HepG2 (cell line): ENCODE data around the gene R3HDM4. TPM values are rescaled to one million over a fixed set of nuclear protein-coding genes. Genes with fewer than 3 reads are reported as not detected.

Experiments used
- ATAC-seq: fragments of 200-7000 bp; cut with Tn5 transposase; 3 replicates; pipeline ENCODE4 v1.9.1; 2020; ENCODE audit warnings: mild to moderate bottlenecking, moderate library complexity
- BruUV-seq: library from RNA; stranded (reverse); fragments of 400-500 nt; replicated peaks from 2 replicates; lab custom pipeline; 2021; lab: Mats Ljungman, UMichigan
- CTCF ChIA-PET: fragments of 300-600 bp; formaldehyde crosslinking; extraction: SDS; loops from one replicate; lab custom pipeline; 2021; ENCODE audit warnings: low total read pairs, inconsistent platforms, low intra/inter-chr PET ratio; lab: Yijun Ruan, JAX
- POLR2A ChIA-PET: fragments of 350-600 bp; sonication (Branson Sonifier 250); formaldehyde crosslinking; loops from one replicate; lab custom pipeline; 2020; ENCODE audit warnings: antibody characterized with exemption, inconsistent platforms; lab: Yijun Ruan, JAX
- DNase-seq: peaks from one replicate; pipeline ENCODE4 v3.0.0-alpha.2; 2015; ENCODE audit warnings: low spot score
- FAIRE-seq: peaks from 3 replicates; lab custom pipeline; 2011; peaks lifted over from hg19 to GRCh38; lab: Jason Lieb, UNC
- H2AFZ ChIP-seq: one replicate; pipeline ENCODE4 v1.6.1; 2011; ENCODE audit warnings: low read length, inconsistent platforms
- H3K27ac ChIP-seq: fragments of 300-600 bp; 3 replicates; pipeline ENCODE4 v1.8.0; 2011; ENCODE audit warnings: mixed run types, mild to moderate bottlenecking, mixed read lengths, low read length, inconsistent platforms; ENCODE audit not compliant: insufficient read depth; ENCODE audit errors: extremely low read length
- H3K27me3 ChIP-seq, 2 experiments: fragments of 200-600 bp in 1 of 2; 2 replicates in 1 of 2; 3 replicates in 1 of 2; pipeline versions ENCODE4 v1.6.0 to v1.8.0; 2011; ENCODE audit warnings: low read length in 2 of 2, mild to moderate bottlenecking in 2 of 2, moderate library complexity in 2 of 2, inconsistent platforms in 1 of 2; ENCODE audit not compliant: insufficient read depth in 2 of 2, control insufficient read depth in 1 of 2
- H3K36me3 ChIP-seq, 2 experiments: fragments of 200-600 bp in 1 of 2; replicated peaks in 1 of 2; 2 replicates in 1 of 2; 3 replicates in 1 of 2; pipeline versions ENCODE4 v1.5.1 to v1.8.0; 2011; ENCODE audit warnings: low read length in 2 of 2, inconsistent platforms in 1 of 2; ENCODE audit not compliant: insufficient read depth in 2 of 2, control insufficient read depth in 1 of 2
- H3K4me1 ChIP-seq: 2 replicates; pipeline ENCODE4 v1.5.1; 2012; ENCODE audit warnings: low read length, inconsistent platforms; ENCODE audit not compliant: insufficient read depth
- H3K4me2 ChIP-seq: 2 replicates; pipeline ENCODE4 v1.6.0; 2011; ENCODE audit warnings: low read depth, low read length, inconsistent platforms
- H3K4me3 ChIP-seq, 3 experiments: fragments of 200-600 bp in 1 of 3; sonication (generic), shearing (Covaris generic) in 1 of 3; replicated peaks in 1 of 3; 2 replicates each; pipeline ENCODE4 v1.5.1; 2011 to 2016; ENCODE audit warnings: low read length in 3 of 3, inconsistent platforms in 2 of 3, low read depth in 2 of 3, mild to moderate bottlenecking in 2 of 3, control low read depth in 1 of 3, mixed read lengths in 1 of 3; ENCODE audit not compliant: insufficient read depth in 1 of 3
- H3K79me2 ChIP-seq: one replicate; pipeline ENCODE4 v1.6.1; 2011; ENCODE audit warnings: low read length, inconsistent platforms; ENCODE audit not compliant: insufficient read depth
- H3K9ac ChIP-seq: 2 replicates; pipeline ENCODE4 v1.6.0; 2011; ENCODE audit warnings: mild to moderate bottlenecking, low read depth, low read length, inconsistent platforms; ENCODE audit not compliant: insufficient read depth
- H3K9me3 ChIP-seq: 2 replicates; pipeline ENCODE4 v1.5.1; 2012; ENCODE audit warnings: mild to moderate bottlenecking, low read length
- H4K20me1 ChIP-seq: 2 replicates; pipeline ENCODE4 v1.6.0; 2011; ENCODE audit warnings: inconsistent platforms, mild to moderate bottlenecking, low read length, moderate library complexity; ENCODE audit not compliant: insufficient read depth
- GTF3A ChIP-seq: sonication (generic); formaldehyde crosslinking; conservative IDR thresholded peaks from 2 replicates; pipeline ENCODE4 v1.4.0; 2020; ENCODE audit warnings: mild to moderate bottlenecking, missing genetic modification reagents
- ZBTB33 ChIP-seq: sonication (generic); formaldehyde crosslinking; IDR thresholded peaks from 2 replicates; pipeline ENCODE4 v1.4.0; 2020; ENCODE audit warnings: missing genetic modification reagents
- ZBTB44 ChIP-seq: sonication (generic); formaldehyde crosslinking; IDR thresholded peaks from 2 replicates; pipeline ENCODE4 v1.4.0; 2020; ENCODE audit warnings: missing genetic modification reagents
- ZNF337 ChIP-seq: sonication (generic); formaldehyde crosslinking; IDR thresholded peaks from 2 replicates; pipeline ENCODE4 v1.5.1; 2020; ENCODE audit warnings: missing genetic modification reagents, low read depth, mild to moderate bottlenecking, borderline replicate concordance
- ZNF407 ChIP-seq: sonication (generic); formaldehyde crosslinking; IDR thresholded peaks from one replicate; pipeline ENCODE4 v1.5.1; 2020; ENCODE audit warnings: mild to moderate bottlenecking, missing genetic modification reagents; ENCODE audit errors: not compliant biosample characterization
- WGBS: methylation state at CpG from one replicate; pipeline ENCODE4 v1.1.6; 2017; ENCODE audit warnings: low lambda C conversion rate; 5-methylcytosine and 5-hydroxymethylcytosine counted together
- in situ Hi-C: cut with HindIII; loops from 2 replicates; pipeline ENCODE4 v1.10.0; 2017; ENCODE audit warnings: low pct_unique_long_range_greater_than_20kb; ENCODE audit not compliant: extremely low pct_ligation_motif_present
- intact Hi-C: fragments of 100-400 bp; cut with micrococcal nuclease; formaldehyde crosslinking; loops from one replicate; pipeline ENCODE4 v1.10.0; 2022; ENCODE audit not compliant: unreplicated experiment
- polyA plus RNA-seq, 8 experiments: library from polyadenylated mRNA; depleted of rRNA in 3 of 8; stranded (reverse) in 7 of 8; unstranded in 1 of 8; fragments of >200 nt; fragmentation: Illumina TruSeq in 4 of 8; extraction: Trizol in 4 of 8; gene quantifications; 2 replicates each; pipeline versions ENCODE4 v1.2.1 to v1.2.3, GENCODE V29; 2011 to 2016; ENCODE audit warnings: low read depth in 4 of 8, missing spikeins in 1 of 8, mixed read lengths in 1 of 8; ENCODE audit not compliant: insufficient read depth in 1 of 8
- total RNA-seq, 5 experiments: library from RNA; depleted of rRNA; stranded (reverse); fragments of >200 nt; fragmentation: Illumina TruSeq; extraction: Trizol; gene quantifications; 2 replicates each; pipeline ENCODE4 v1.2.3, GENCODE V29; 2016; ENCODE audit warnings: low read depth in 1 of 5

The R3HDM4 gene
- total and polyA plus RNA-seq, 2 of the 13 experiments (the other 11 are each of a cell fraction or from before 2014, with no cell fraction given), result 26.2 to 26.9 TPM

- H3K27ac ChIP-seq, result no peak overlapping the region
- H3K4me3 ChIP-seq, result no peak overlapping the region
- TF ChIP-seq ZBTB44 (CRISPR knock-in tag), result no peak
- TF ChIP-seq GTF3A (CRISPR knock-in tag), result no peak
- TF ChIP-seq ZNF407 (CRISPR knock-in tag), result no peak
- TF ChIP-seq ZNF337 (CRISPR knock-in tag), result no peak
- TF ChIP-seq ZBTB33 (CRISPR knock-in tag), result peak; percentile 92
Observed at GRCh38 chr19:861756-862580, 51.1 kb downstream of the R3HDM4 start.

More at GRCh38 chr19:861756-862580, 51.1 kb downstream of the R3HDM4 start:
- ATAC-seq (peak; percentile 36), FAIRE-seq (no peak), DNase-seq (peak; percentile 41)
- Histone ChIP-seq H3K4me2 (no peak overlapping the region), H3K27me3 (no peaks in the 10 kb centered on the region), H4K20me1 (no peaks in the 10 kb centered on the region), H3K36me3 (no peaks in the 10 kb centered on the region), H2AFZ (no peak overlapping the region), H3K4me1 (peaks cover 19% of the 10 kb centered on the region), H3K9ac (no peak overlapping the region), H3K9me3 (no peaks in the 10 kb centered on the region), H3K79me2 (no peaks in the 10 kb centered on the region)
- ChIA-PET POLR2A (interaction anchor here (0.6 to 1.0 kb wide), 2 partner anchors 14 to 376 kb away, joined by 3 to 4 read pairs; no protein-coding TSS in a partner anchor), CTCF (no interaction called here)
- 51% methylated on average over 39 of the region's 60 CpGs for WGBS
- BruUV-seq, result no TSS peak
- in situ Hi-C loops, result loop anchor here (5.0 to 10.0 kb wide), 2 partner anchors 55 to 123 kb away; partner anchors contain the start of genes KISS1R and WDR18
- intact Hi-C loops, result loop anchor here (2.0 kb wide), 1 partner anchor 55 kb away; the partner anchor contains the start of gene KISS1R
